ENCODE data around the gene KLHL26. TPM values are rescaled to one million over a fixed set of nuclear protein-coding genes. Genes with fewer than 3 reads are reported as not detected.
A peak's percentile ranks its signal among the peaks of the same experiment; 100 is the strongest.

The KLHL26 gene
- total and polyA plus RNA-seq, 2 of the 13 experiments (the other 11 are each of a cell fraction or from before 2014, with no cell fraction given) = 1.5 to 1.7 TPM

GRCh38 chr19:18713550-18714117, 76.8 kb downstream of the KLHL26 start (continued):
- TF ChIP-seq, protein P1, sequence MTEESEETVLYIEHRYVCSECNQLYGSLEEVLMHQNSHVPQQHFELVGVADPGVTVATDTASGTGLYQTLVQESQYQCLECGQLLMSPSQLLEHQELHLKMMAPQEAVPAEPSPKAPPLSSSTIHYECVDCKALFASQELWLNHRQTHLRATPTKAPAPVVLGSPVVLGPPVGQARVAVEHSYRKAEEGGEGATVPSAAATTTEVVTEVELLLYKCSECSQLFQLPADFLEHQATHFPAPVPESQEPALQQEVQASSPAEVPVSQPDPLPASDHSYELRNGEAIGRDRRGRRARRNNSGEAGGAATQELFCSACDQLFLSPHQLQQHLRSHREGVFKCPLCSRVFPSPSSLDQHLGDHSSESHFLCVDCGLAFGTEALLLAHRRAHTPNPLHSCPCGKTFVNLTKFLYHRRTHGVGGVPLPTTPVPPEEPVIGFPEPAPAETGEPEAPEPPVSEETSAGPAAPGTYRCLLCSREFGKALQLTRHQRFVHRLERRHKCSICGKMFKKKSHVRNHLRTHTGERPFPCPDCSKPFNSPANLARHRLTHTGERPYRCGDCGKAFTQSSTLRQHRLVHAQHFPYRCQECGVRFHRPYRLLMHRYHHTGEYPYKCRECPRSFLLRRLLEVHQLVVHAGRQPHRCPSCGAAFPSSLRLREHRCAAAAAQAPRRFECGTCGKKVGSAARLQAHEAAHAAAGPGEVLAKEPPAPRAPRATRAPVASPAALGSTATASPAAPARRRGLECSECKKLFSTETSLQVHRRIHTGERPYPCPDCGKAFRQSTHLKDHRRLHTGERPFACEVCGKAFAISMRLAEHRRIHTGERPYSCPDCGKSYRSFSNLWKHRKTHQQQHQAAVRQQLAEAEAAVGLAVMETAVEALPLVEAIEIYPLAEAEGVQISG (CRISPR knock-in tag; IDR thresholded peaks at IDR 0.05) = peak; percentile 47
- TF ChIP-seq POLR2G (IDR thresholded peaks at IDR 0.05; ENCODE audit: low read depth, low read length) = peak; percentile 54
- TF ChIP-seq ZNF30 (CRISPR knock-in tag; IDR thresholded peaks at IDR 0.05) = no peak
- no peak for TF ChIP-seq GLMP (CRISPR knock-in tag; IDR thresholded peaks at IDR 0.05; ENCODE audit: borderline replicate concordance)
- TF ChIP-seq SOX6 (IDR thresholded peaks at IDR 0.05) = no peak
- TF ChIP-seq SOX6 (CRISPR knock-in tag; IDR thresholded peaks at IDR 0.05) = peak; percentile 61
- no peak for TF ChIP-seq TRAFD1 (CRISPR knock-in tag; IDR thresholded peaks at IDR 0.05; ENCODE audit: borderline replicate concordance)
- TF ChIP-seq KDM6A (CRISPR knock-in tag; IDR thresholded peaks at IDR 0.05; ENCODE audit: low read depth) = 0 out of 2 replicates have a peak, but pooled peaks have one; percentile 27
- TF ChIP-seq ZBTB21 (CRISPR knock-in tag; IDR thresholded peaks at IDR 0.05) = no peak
- TF ChIP-seq ZNF883 (CRISPR knock-in tag; IDR thresholded peaks at IDR 0.05; ENCODE audit: not compliant biosample characterization) = no peak
- TF ChIP-seq, protein P2, sequence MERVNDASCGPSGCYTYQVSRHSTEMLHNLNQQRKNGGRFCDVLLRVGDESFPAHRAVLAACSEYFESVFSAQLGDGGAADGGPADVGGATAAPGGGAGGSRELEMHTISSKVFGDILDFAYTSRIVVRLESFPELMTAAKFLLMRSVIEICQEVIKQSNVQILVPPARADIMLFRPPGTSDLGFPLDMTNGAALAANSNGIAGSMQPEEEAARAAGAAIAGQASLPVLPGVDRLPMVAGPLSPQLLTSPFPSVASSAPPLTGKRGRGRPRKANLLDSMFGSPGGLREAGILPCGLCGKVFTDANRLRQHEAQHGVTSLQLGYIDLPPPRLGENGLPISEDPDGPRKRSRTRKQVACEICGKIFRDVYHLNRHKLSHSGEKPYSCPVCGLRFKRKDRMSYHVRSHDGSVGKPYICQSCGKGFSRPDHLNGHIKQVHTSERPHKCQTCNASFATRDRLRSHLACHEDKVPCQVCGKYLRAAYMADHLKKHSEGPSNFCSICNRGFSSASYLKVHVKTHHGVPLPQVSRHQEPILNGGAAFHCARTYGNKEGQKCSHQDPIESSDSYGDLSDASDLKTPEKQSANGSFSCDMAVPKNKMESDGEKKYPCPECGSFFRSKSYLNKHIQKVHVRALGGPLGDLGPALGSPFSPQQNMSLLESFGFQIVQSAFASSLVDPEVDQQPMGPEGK (CRISPR knock-in tag; IDR thresholded peaks at IDR 0.05) = peak; percentile 36; the same call in 1 of the 2 replicates
- no peak for TF ChIP-seq IRF9 (CRISPR knock-in tag; IDR thresholded peaks at IDR 0.05; ENCODE audit: borderline replicate concordance)
- peak; percentile 11; the same call in 1 of the 2 replicates for TF ChIP-seq FOXO1 (CRISPR knock-in tag; IDR thresholded peaks at IDR 0.05)
- TF ChIP-seq ZNF468 (CRISPR knock-in tag; IDR thresholded peaks at IDR 0.05) = no peak
- no peak for TF ChIP-seq TAF15 (IDR thresholded peaks at IDR 0.05; ENCODE audit: low read depth, low read length, poor library complexity, severe bottlenecking)
- no peak for TF ChIP-seq ZFP62 (CRISPR knock-in tag; IDR thresholded peaks at IDR 0.05)
- 0 out of 2 replicates have a peak, but pooled peaks have one; percentile 38 for TF ChIP-seq RCOR2 (CRISPR knock-in tag; IDR thresholded peaks at IDR 0.05)
- no peak for TF ChIP-seq ZSCAN12 (CRISPR knock-in tag; IDR thresholded peaks at IDR 0.05)
- no peak for TF ChIP-seq RFX5 (IDR thresholded peaks at IDR 0.05; ENCODE audit: low read depth, low read length)
- TF ChIP-seq ZNF292 (CRISPR knock-in tag; IDR thresholded peaks at IDR 0.05; ENCODE audit: borderline replicate concordance, low read depth) = peak; percentile 47; the same call in 1 of the 2 replicates
- TF ChIP-seq ZNF350 (CRISPR knock-in tag; IDR thresholded peaks at IDR 0.05; ENCODE audit: borderline replicate concordance, low read depth) = 0 out of 2 replicates have a peak, but pooled peaks have one; percentile 32
- TF ChIP-seq ZNF891 (CRISPR knock-in tag; IDR thresholded peaks at IDR 0.05) = peak; percentile 75
